ENCODE results near the gene LRRC14B. TPM values are rescaled to one million over a fixed set of nuclear protein-coding genes. Genes with fewer than 3 reads are reported as not detected.
"Not testable (repeated sequence)": the region's sequence is repeated elsewhere in the genome, so short reads cannot be mapped to it uniquely, and the experiment has no call there.

Gene LRRC14B
- total RNA-seq, 1 donor: not detected

DNA sequence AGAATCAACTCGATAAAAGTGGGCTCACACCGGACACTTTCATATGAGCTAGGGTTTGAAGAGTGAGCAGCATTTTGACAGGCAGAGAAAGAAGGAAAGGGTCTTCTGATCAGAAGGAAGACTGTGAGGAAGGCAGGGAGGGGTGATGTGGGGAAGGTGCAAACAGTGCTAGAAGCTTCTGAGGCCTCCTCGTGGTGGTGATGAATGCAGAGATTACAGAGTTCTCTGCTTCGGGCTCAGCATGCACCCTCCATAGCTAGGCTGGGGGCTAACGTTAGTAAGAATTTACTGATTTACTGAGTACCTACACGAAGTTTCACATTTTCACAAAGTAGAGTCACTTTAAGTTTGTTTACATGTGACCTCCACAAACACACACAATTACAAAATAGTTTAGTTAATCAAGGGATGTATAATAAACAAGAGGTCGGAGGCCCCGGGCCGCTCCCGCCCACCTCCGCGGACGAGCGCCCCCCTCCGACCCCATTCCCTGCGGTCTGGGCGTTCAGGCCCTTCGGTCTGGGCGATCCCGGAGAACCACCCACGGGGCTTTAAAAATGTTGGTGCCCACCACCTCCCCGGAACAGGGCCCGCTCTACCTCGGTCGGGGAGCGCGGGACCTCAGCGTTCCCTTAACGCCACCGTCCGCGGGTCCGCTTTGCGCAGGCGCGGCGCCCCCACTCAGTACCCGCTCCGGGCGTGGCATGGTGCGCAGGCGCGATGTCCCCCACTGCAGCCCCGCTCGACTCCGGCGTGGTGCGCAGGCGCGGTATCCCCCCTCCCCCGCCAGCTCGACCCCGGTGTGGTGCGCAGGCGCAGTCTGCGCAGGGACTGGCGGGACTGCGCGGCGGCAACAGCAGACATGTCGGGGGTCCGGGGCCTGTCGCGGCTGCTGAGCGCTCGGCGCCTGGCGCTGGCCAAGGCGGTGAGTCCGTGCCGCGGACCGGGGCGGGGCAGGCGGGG lies 26.5 kb downstream of the LRRC14B start, which contains the start of the genes CCDC127 and SDHA:
CCDC127 (minus strand) TSS at position 660 of the 963 bp plus-strand sequence. CDS start 1,304 bp downstream, outside the sequence.
SDHA (plus strand) TSS at position 827 of the 963 bp plus-strand sequence; CDS start at position 863, 36 bp downstream.
- not testable (repeated sequence) for H3K27me3 ChIP-seq (ENCODE audit: insufficient read depth, low read length); H3K9me3 ChIP-seq (ENCODE audit: low read depth, low read length)
- Histone ChIP-seq H3K4me1 (ENCODE audit: insufficient read depth, low read length) (peaks cover 26% of the 10 kb centered on the region), H3K4me3 (ENCODE audit: low read length) (peak within 1 kb of the TSS; percentile 89)

DNA sequence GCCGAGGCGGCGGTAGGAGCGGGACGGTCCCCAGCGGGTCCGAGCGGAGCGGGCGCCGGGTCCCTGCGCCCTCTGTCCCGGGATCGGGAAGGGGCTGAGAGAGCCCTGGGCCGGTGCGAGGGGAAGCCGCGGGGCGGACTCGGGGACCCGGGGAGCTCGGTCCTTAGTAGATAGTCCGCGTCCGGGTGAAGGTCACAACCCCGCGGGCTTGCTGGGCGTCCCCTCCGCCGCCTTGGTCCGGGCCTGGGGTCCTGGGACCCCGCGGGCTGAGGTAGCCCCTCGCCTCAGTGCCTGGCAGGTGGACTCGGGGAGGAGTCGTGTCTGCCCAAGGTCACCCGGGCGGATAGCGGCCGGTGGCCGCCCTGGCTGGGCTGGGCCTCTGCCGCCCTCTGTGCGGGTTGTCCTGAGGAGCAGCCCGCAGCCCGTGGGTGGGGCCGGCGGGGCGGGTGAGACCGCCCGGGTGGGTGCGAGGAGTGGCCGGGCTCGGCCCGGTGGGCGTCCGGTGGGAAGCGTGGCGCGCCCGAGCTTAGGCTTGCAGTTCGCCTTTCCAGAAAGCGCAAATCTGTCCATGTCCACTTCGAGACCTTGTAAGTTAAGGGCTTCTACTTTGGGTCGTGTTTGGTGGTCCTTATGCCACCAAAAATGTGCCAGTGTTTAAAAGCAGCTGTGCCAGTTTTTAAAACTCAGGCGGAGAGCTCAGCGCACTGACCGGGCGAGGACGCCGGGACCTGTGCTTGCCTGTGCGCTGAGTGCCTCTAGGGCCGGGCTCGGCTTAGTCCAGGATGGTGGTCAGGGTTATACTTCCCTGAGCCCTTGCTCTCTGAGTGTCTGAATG lies 27.4 kb downstream of the LRRC14B start:
- H3K9me3 ChIP-seq (ENCODE audit: low read depth, low read length): no peaks in the 10 kb centered on the region
- H3K27me3 ChIP-seq (ENCODE audit: insufficient read depth, low read length): no peaks in the 10 kb centered on the region
- H3K4me1 ChIP-seq (ENCODE audit: insufficient read depth, low read length): peaks cover 31% of the 10 kb centered on the region
- H3K4me3 ChIP-seq (ENCODE audit: low read length): peak overlapping the region; percentile 89

DNA sequence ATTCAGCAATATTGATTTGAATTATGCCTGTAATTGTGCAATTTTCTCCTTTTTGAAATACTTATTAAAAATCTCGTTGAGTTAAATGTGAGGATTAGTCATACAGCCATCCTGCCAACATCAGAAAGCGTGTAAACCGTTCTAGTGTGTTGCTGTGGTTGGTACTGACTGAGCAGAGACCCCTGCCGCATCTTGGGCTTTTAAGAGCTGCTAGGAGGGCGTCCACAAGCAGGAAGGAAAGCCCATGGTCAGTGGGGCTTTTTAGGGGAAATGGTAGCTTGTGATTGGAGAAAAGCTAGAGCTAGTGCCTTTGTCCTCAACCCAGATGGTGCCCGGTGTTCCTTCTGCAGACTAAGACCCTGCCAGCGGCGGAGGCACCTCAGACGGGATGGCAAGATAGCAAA lies 28.2 kb downstream of the LRRC14B start:
- H3K4me3 ChIP-seq (ENCODE audit: low read length): peak overlapping the region; percentile 89
- H3K27me3 ChIP-seq (ENCODE audit: insufficient read depth, low read length): no peaks in the 10 kb centered on the region
- no peaks in the 10 kb centered on the region for H3K9me3 ChIP-seq (ENCODE audit: low read depth, low read length)
- peaks cover 31% of the 10 kb centered on the region for H3K4me1 ChIP-seq (ENCODE audit: insufficient read depth, low read length)

DNA sequence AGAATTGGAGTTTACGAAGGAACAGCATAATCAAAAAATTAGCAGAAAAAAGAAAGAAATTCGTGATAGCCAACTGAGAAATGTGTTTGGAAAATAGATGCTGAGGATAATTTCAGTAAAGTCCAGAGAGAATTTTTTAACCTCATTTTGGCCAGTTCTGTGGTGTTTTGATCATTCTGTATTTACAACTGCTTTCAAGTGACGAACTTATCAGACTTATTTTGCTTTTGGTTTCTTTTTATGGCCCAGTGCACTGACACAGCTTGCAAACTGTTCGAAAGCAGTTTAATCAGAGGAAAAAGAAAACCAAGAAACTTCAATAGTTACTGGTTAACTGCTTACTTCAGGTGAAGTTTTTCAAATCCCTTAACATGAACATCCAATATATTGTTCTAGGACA lies 28.7 kb downstream of the LRRC14B start:
- H3K4me1 ChIP-seq (ENCODE audit: insufficient read depth, low read length): peaks cover 31% of the 10 kb centered on the region
- H3K27me3 ChIP-seq (ENCODE audit: insufficient read depth, low read length): no peaks in the 10 kb centered on the region
- H3K9me3 ChIP-seq (ENCODE audit: low read depth, low read length): no peaks in the 10 kb centered on the region
- H3K4me3 ChIP-seq (ENCODE audit: low read length): peak overlapping the region; percentile 89

DNA sequence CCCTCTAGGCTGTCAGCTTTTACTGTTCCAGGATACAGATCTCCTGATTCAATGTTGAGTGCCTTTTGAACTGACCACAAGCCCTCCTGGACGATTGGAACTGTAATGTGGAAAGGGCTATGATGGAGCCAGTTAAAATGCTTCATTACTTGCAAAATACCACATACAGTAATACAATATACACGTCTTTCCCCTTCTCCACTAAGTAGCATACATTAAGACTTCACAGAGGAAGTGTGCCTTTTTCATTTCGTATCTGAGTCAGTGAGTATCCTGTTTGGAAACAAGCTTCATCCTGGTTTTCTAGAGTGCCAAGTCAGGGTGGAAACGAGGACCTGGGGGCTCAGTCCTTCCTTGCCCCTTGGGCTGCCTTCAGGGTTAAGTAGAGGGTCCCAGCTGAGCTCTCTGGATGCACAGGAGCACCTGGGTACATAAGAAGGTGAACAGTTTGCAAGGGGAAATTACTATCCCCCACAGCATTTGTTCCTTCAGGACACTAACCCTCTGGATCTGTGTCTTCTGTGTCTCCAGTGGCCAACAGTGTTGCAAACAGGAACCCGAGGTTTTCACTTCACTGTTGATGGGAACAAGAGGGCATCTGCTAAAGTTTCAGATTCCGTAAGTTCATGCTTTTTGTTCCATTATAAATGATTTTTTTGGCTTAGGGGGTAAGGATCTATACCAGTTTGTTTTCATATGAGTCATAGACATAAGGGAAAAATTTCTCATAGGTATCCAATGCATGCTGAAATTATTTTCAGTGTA lies 31.8 kb downstream of the LRRC14B start:
- not testable (repeated sequence) for H3K4me3 ChIP-seq (ENCODE audit: low read length); H3K9me3 ChIP-seq (ENCODE audit: low read depth, low read length); H3K27me3 ChIP-seq (ENCODE audit: insufficient read depth, low read length)
- peaks cover 23% of the 10 kb centered on the region for H3K4me1 ChIP-seq (ENCODE audit: insufficient read depth, low read length)

DNA sequence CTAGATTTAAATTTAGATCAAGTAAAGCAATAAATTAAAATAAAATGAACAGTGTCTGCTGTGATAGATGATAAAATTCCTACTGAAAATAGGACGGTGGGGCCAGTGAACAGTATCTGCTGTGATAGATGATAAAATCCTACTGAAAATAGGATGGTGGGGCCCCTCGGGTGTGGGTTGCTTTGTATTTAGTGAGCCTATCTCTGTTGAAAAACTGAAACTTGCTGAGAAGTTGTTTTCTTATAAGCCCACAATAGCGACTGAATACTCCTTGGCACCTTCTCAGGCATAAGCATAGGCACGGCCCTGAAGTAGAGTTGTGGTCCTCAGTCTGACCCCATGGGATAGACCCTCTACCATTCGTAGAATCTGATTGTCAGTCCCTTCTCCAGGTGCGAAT lies 32.5 kb downstream of the LRRC14B start:
- H3K4me1 ChIP-seq (ENCODE audit: insufficient read depth, low read length): peaks cover 23% of the 10 kb centered on the region
- H3K27me3 ChIP-seq (ENCODE audit: insufficient read depth, low read length): no peaks in the 10 kb centered on the region
- H3K4me3 ChIP-seq (ENCODE audit: low read length): no peak overlapping the region
- no peaks in the 10 kb centered on the region for H3K9me3 ChIP-seq (ENCODE audit: low read depth, low read length)

DNA sequence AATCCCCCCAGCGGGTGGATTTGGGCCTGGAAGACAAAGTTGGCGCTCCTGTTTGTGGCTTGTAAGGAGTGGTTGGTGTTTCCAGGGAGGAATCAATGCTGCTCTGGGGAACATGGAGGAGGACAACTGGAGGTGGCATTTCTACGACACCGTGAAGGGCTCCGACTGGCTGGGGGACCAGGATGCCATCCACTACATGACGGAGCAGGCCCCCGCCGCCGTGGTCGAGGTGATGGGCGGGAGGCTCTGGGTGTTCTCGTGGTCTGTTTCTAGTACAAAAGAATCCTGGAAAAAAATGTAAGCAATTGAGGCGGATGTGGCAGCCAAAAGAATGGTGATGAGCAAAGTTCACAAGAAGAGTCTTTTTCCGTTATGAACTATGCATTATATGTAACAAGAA lies 34.0 kb downstream of the LRRC14B start:
- no peak overlapping the region for H3K4me3 ChIP-seq (ENCODE audit: low read length)
- H3K4me1 ChIP-seq (ENCODE audit: insufficient read depth, low read length): peaks cover 13% of the 10 kb centered on the region
- H3K9me3 ChIP-seq (ENCODE audit: low read depth, low read length): no peaks in the 10 kb centered on the region
- H3K27me3 ChIP-seq (ENCODE audit: insufficient read depth, low read length): no peaks in the 10 kb centered on the region

DNA sequence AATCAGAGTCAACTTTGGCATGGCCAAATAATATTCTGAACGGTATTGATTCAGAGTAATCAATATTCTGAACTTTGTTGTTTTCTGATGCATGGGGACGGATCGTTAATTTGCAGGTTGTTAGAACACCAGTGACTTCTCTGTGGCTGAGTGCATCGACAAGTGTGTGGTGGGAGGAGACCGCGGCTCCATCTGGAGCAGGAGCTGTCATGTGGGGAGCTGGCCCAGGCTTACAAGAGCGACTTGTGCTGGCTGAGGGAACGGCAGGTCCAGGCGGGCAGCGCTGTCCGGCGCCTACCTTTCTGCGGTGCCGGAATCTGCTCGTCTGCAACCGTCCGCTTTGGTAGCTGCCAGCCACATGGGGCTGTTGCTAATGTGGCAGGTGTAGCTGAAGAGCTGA lies 36.1 kb downstream of the LRRC14B start:
- not testable (repeated sequence) for H3K4me3 ChIP-seq (ENCODE audit: low read length); H3K4me1 ChIP-seq (ENCODE audit: insufficient read depth, low read length); H3K27me3 ChIP-seq (ENCODE audit: insufficient read depth, low read length); H3K9me3 ChIP-seq (ENCODE audit: low read depth, low read length)

GRCh38 chr5:228886-229285 lies 37.6 kb downstream of the LRRC14B start:
- Histone ChIP-seq H3K4me1 (ENCODE audit: insufficient read depth, low read length) (no peaks in the 10 kb centered on the region), H3K4me3 (ENCODE audit: low read length) (no peak overlapping the region), H3K9me3 (ENCODE audit: low read depth, low read length) (no peaks in the 10 kb centered on the region), H3K27me3 (ENCODE audit: insufficient read depth, low read length) (no peaks in the 10 kb centered on the region)

GRCh38 chr5:230711-231110 lies 39.4 kb downstream of the LRRC14B start:
- H3K4me3 ChIP-seq (ENCODE audit: low read length): no peak overlapping the region
- no peaks in the 10 kb centered on the region for H3K4me1 ChIP-seq (ENCODE audit: insufficient read depth, low read length)
- H3K27me3 ChIP-seq (ENCODE audit: insufficient read depth, low read length): no peaks in the 10 kb centered on the region
- no peaks in the 10 kb centered on the region for H3K9me3 ChIP-seq (ENCODE audit: low read depth, low read length)

GRCh38 chr5:231661-232060 lies 40.4 kb downstream of the LRRC14B start:
- H3K9me3 ChIP-seq (ENCODE audit: low read depth, low read length): no peaks in the 10 kb centered on the region
- no peaks in the 10 kb centered on the region for H3K4me1 ChIP-seq (ENCODE audit: insufficient read depth, low read length)
- no peak overlapping the region for H3K4me3 ChIP-seq (ENCODE audit: low read length)
- H3K27me3 ChIP-seq (ENCODE audit: insufficient read depth, low read length): no peaks in the 10 kb centered on the region

DNA sequence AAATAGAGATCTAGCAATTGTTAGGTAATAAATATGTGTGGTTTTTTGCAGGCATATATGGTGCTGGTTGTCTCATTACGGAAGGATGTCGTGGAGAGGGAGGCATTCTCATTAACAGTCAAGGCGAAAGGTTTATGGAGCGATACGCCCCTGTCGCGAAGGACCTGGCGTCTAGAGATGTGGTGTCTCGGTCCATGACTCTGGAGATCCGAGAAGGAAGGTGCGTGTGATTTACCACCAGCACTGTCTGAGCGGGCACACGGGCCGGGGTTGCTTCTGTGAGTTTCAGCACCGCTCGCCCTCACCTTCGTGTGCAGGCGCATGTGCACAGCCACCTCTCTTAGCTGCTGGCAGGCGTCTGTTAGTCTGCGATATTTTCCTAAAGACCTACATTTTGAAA lies 42.1 kb downstream of the LRRC14B start:
- H3K9me3 ChIP-seq (ENCODE audit: low read depth, low read length); H3K4me1 ChIP-seq (ENCODE audit: insufficient read depth, low read length); H3K4me3 ChIP-seq (ENCODE audit: low read length); H3K27me3 ChIP-seq (ENCODE audit: insufficient read depth, low read length): not testable (repeated sequence)

- no peaks in the 10 kb centered on the region for H3K27me3 ChIP-seq (ENCODE audit: insufficient read depth, low read length)
- H3K4me3 ChIP-seq (ENCODE audit: low read length): no peak overlapping the region
- H3K9me3 ChIP-seq (ENCODE audit: low read depth, low read length): no peaks in the 10 kb centered on the region
Measured at GRCh38 chr5:234450-234849, 43.2 kb downstream of the LRRC14B start.

DNA sequence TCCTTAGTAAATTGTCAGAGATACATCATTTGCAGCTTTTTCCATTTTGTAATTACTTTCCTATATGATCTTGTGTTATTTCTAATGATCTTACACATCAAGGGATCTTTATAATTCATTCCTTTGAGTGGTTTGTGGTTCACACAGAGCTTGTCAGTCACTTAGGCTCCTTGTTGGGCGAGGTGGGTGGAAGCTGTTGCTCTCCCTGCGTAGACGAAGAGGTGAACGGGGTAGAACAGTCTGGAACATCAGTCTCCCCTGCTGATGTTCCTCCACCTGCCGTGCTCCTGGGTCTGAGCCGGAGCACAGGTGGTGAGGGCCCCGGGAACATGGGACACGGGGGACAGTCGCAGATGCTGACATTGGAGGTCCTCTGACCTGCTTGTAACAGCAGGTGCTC lies 44.2 kb downstream of the LRRC14B start:
- not testable (repeated sequence) for H3K9me3 ChIP-seq (ENCODE audit: low read depth, low read length); H3K4me3 ChIP-seq (ENCODE audit: low read length); H3K4me1 ChIP-seq (ENCODE audit: insufficient read depth, low read length); H3K27me3 ChIP-seq (ENCODE audit: insufficient read depth, low read length)

More at GRCh38 chr5:234450-234849, 43.2 kb downstream of the LRRC14B start:
- no peaks in the 10 kb centered on the region for H3K4me1 ChIP-seq (ENCODE audit: insufficient read depth, low read length)

GRCh38 chr5:237931-238330 lies 46.6 kb downstream of the LRRC14B start:
- H3K4me1 ChIP-seq (ENCODE audit: insufficient read depth, low read length); H3K4me3 ChIP-seq (ENCODE audit: low read length); H3K27me3 ChIP-seq (ENCODE audit: insufficient read depth, low read length); H3K9me3 ChIP-seq (ENCODE audit: low read depth, low read length): not testable (repeated sequence)
